Measurements from ENCODE around the gene UBL3. TPM values are rescaled to one million over a fixed set of nuclear protein-coding genes. Genes with fewer than 3 reads are reported as not detected.

The UBL3 gene
- total and polyA plus RNA-seq, 8 donors, result 37.2 to 50.4 (median 44.3) TPM

- no peaks in the 10 kb centered on the region for H3K9me3 ChIP-seq
- no peaks in the 10 kb centered on the region for H3K36me3 ChIP-seq
- no peak overlapping the region for H3K27ac ChIP-seq
- TF ChIP-seq CTCF (IDR thresholded peaks at IDR 0.05), result no peak
- no peak for DNase-seq
- intact Hi-C loops (cut with DNase I), result no loop called here
- H3K27me3 ChIP-seq, result peaks cover 0 to 5% of the 10 kb centered on the region in 2 donors
- no peaks in the 10 kb centered on the region for H3K4me1 ChIP-seq
- no peak overlapping the region for H3K4me3 ChIP-seq
- no peak for ATAC-seq
Measured at GRCh38 chr13:29745704-29746103, 104.7 kb downstream of the UBL3 start.

GRCh38 chr13:29743201-29743786 is 107.1 kb downstream of the UBL3 start:
- TF ChIP-seq CTCF (IDR thresholded peaks at IDR 0.05), result no peak
- Histone ChIP-seq H3K27me3 (peaks cover 0 to 5% of the 10 kb centered on the region in 2 donors), H3K4me1 (no peaks in the 10 kb centered on the region), H3K36me3 (no peaks in the 10 kb centered on the region), H3K27ac (no peak overlapping the region), H3K9me3 (no peaks in the 10 kb centered on the region), H3K4me3 (no peak overlapping the region)
- ATAC-seq (no peak), DNase-seq (peak in 1 of 4 donors; percentile 5)
- intact Hi-C loops (cut with DNase I), result no loop called here

- no peaks in the 10 kb centered on the region for H3K36me3 ChIP-seq
- H3K9me3 ChIP-seq, result no peaks in the 10 kb centered on the region
- H3K4me3 ChIP-seq, result no peak overlapping the region
- ATAC-seq (no peak), DNase-seq (no peak)
- H3K27ac ChIP-seq, result no peak overlapping the region
- peaks cover 0 to 3% of the 10 kb centered on the region in 2 donors for H3K27me3 ChIP-seq
- intact Hi-C loops (cut with DNase I), result no loop called here
- H3K4me1 ChIP-seq, result no peaks in the 10 kb centered on the region
- no peak for TF ChIP-seq CTCF (IDR thresholded peaks at IDR 0.05)
Measured at GRCh38 chr13:29740961-29741360, 109.5 kb downstream of the UBL3 start.

GRCh38 chr13:29737061-29737460 is 113.4 kb downstream of the UBL3 start:
- no peaks in the 10 kb centered on the region for H3K36me3 ChIP-seq
- H3K4me1 ChIP-seq, result no peaks in the 10 kb centered on the region
- H3K27me3 ChIP-seq, result peaks cover 0 to 23% of the 10 kb centered on the region in 2 donors
- no peak overlapping the region for H3K27ac ChIP-seq
- ATAC-seq (no peak), DNase-seq (no peak)
- no peaks in the 10 kb centered on the region for H3K9me3 ChIP-seq
- H3K4me3 ChIP-seq, result no peak overlapping the region
- TF ChIP-seq CTCF (IDR thresholded peaks at IDR 0.05), result no peak
- intact Hi-C loops (cut with DNase I), result no loop called here

GRCh38 chr13:29733147-29733611 is 117.2 kb downstream of the UBL3 start:
- intact Hi-C loops (cut with DNase I), result no loop called here
- no peak for TF ChIP-seq CTCF (IDR thresholded peaks at IDR 0.05)
- ATAC-seq, result peak; percentile 59
- H3K36me3 ChIP-seq, result no peaks in the 10 kb centered on the region
- peaks cover 0 to 51% of the 10 kb centered on the region in 2 donors for H3K27me3 ChIP-seq
- H3K9me3 ChIP-seq, result no peaks in the 10 kb centered on the region
- H3K4me1 ChIP-seq, result no peaks in the 10 kb centered on the region
- DNase-seq, result peak in 1 of 4 donors; percentile 45
- H3K27ac ChIP-seq, result no peak overlapping the region
- no peak overlapping the region for H3K4me3 ChIP-seq
